Raji (cell line): ENCODE data around the gene PRAC1.

Source experiments
- POLR2A ChIP-seq: IDR thresholded peaks from 2 replicates; pipeline ENCODE4 v1.6.1; 2011; ENCODE audit warnings: low read depth, low read length, control low read depth; ENCODE audit not compliant: insufficient read depth

The PRAC1 gene

GRCh38 chr17:48722201-48722907, at the start of gene PRAC1:
Gene PRAC1, minus strand, starts transcription at chr17:48722518. Its CDS starts 126 bp downstream, at chr17:48722392.
- no peak for TF ChIP-seq POLR2A

GRCh38 chr17:48770954-48771353, 48.6 kb upstream of the PRAC1 start:
- no peak for TF ChIP-seq POLR2A

GRCh38 chr17:48769009-48769675, 46.8 kb upstream of the PRAC1 start:
- TF ChIP-seq POLR2A = no peak

- TF ChIP-seq POLR2A = no peak
These were observed 45.0 kb upstream of the PRAC1 start for GRCh38 chr17:48767263-48767774.

- TF ChIP-seq POLR2A = no peak
These were observed 38.8 kb upstream of the PRAC1 start for GRCh38 chr17:48761114-48761513.

- TF ChIP-seq POLR2A = no peak
These were observed 38.1 kb upstream of the PRAC1 start for GRCh38 chr17:48760411-48760810.

GRCh38 chr17:48759288-48759687, 37.0 kb upstream of the PRAC1 start:
- no peak for TF ChIP-seq POLR2A

GRCh38 chr17:48757524-48757961, 35.2 kb upstream of the PRAC1 start:
- TF ChIP-seq POLR2A = no peak

- no peak for TF ChIP-seq POLR2A
These were observed 34.5 kb upstream of the PRAC1 start for GRCh38 chr17:48756830-48757251.

- TF ChIP-seq POLR2A = no peak
These were observed 33.0 kb upstream of the PRAC1 start for GRCh38 chr17:48755356-48755755.

- TF ChIP-seq POLR2A = no peak
These were observed 32.4 kb upstream of the PRAC1 start for GRCh38 chr17:48754500-48755261.

- TF ChIP-seq POLR2A = no peak
These were observed 31.6 kb upstream of the PRAC1 start for GRCh38 chr17:48753794-48754499.

- TF ChIP-seq POLR2A = no peak
These were observed 30.3 kb upstream of the PRAC1 start for GRCh38 chr17:48752399-48753288.
